Measurements from ENCODE around the gene WSCD1.
A peak's percentile ranks its signal among the peaks of the same experiment; 100 is the strongest.

WSCD1 gene

GRCh38 chr17:6108382-6108781, 38.2 kb downstream of the WSCD1 start:
- Histone ChIP-seq H3K36me3 (replicated peaks in 1 of 2; ENCODE audit: control insufficient read depth in 2 of 2, insufficient read depth in 2 of 2, low read length in 2 of 2) (peaks cover 8 to 93% of the 10 kb centered on the region in 2 donors), H3K27ac (replicated peaks; ENCODE audit: low read length) (no peak overlapping the region), H3K4me3 (ENCODE audit: low read length in 2 of 2) (no peak overlapping the region), H3K9ac (ENCODE audit: low read depth, low read length, poor library complexity) (no peak overlapping the region), H2AFZ (ENCODE audit: low read length) (no peak overlapping the region), H3K4me2 (ENCODE audit: insufficient read depth, low read length, poor library complexity, severe bottlenecking) (no peak overlapping the region), H3K14ac (ENCODE audit: low read length) (no peak overlapping the region), H2BK5ac (ENCODE audit: low read length) (no peak overlapping the region), H3K18ac (ENCODE audit: low read length) (no peak overlapping the region), H3K9me3 (replicated peaks in 1 of 2; ENCODE audit: control insufficient read depth in 2 of 2, insufficient read depth in 1 of 2, low read depth in 1 of 2, low read length in 2 of 2) (peaks cover 0 to 3% of the 10 kb centered on the region in 2 donors), H2BK15ac (ENCODE audit: low read length) (no peak overlapping the region), H2BK120ac (ENCODE audit: low read depth, low read length) (no peak overlapping the region), H3K4ac (ENCODE audit: low read length) (no peak overlapping the region), H3K4me1 (ENCODE audit: control insufficient read depth in 2 of 2, insufficient read depth in 1 of 2, low read depth in 1 of 2, low read length in 2 of 2) (no peaks in the 10 kb centered on the region), H2BK12ac (ENCODE audit: low read length) (no peak overlapping the region), H4K8ac (ENCODE audit: low read depth, low read length) (no peak overlapping the region), H2AK5ac (ENCODE audit: low read depth, low read length) (no peak overlapping the region), H3K79me1 (ENCODE audit: low read depth, low read length) (no peaks in the 10 kb centered on the region), H4K91ac (ENCODE audit: low read depth, low read length, poor library complexity) (no peak overlapping the region), H3K23ac (ENCODE audit: low read depth, low read length, poor library complexity) (no peak overlapping the region), H3K27me3 (ENCODE audit: control insufficient read depth in 3 of 3, insufficient read depth in 3 of 3, low read depth in 1 of 3, low read length in 3 of 3) (no peaks in the 10 kb centered on the region)
- no CpG with 5 or more reads among the region's 5 CpGs for WGBS, 2 donors (ENCODE audit: extremely low coverage in 2 of 2, insufficient read length in 2 of 2, insufficient replicate concordance in 1 of 2)
- DNase-seq (ENCODE audit: low spot score), result no peak

GRCh38 chr17:6108987-6109386, 38.8 kb downstream of the WSCD1 start:
- Histone ChIP-seq H3K27ac (replicated peaks; ENCODE audit: low read length) (no peak overlapping the region), H2BK15ac (ENCODE audit: low read length) (no peak overlapping the region), H3K9me3 (replicated peaks in 1 of 2; ENCODE audit: control insufficient read depth in 2 of 2, insufficient read depth in 1 of 2, low read depth in 1 of 2, low read length in 2 of 2) (peaks cover 0 to 3% of the 10 kb centered on the region in 2 donors), H4K91ac (ENCODE audit: low read depth, low read length, poor library complexity) (no peak overlapping the region), H3K23ac (ENCODE audit: low read depth, low read length, poor library complexity) (no peak overlapping the region), H2AK5ac (ENCODE audit: low read depth, low read length) (no peak overlapping the region), H3K4ac (ENCODE audit: low read length) (no peak overlapping the region), H3K4me3 (ENCODE audit: low read length in 2 of 2) (no peak overlapping the region), H2BK120ac (ENCODE audit: low read depth, low read length) (no peak overlapping the region), H3K27me3 (ENCODE audit: control insufficient read depth in 3 of 3, insufficient read depth in 3 of 3, low read depth in 1 of 3, low read length in 3 of 3) (no peaks in the 10 kb centered on the region), H2BK5ac (ENCODE audit: low read length) (no peak overlapping the region), H3K36me3 (replicated peaks in 1 of 2; ENCODE audit: control insufficient read depth in 2 of 2, insufficient read depth in 2 of 2, low read length in 2 of 2) (peaks cover 8 to 93% of the 10 kb centered on the region in 2 donors), H3K9ac (ENCODE audit: low read depth, low read length, poor library complexity) (no peak overlapping the region), H3K4me2 (ENCODE audit: insufficient read depth, low read length, poor library complexity, severe bottlenecking) (no peak overlapping the region), H2BK12ac (ENCODE audit: low read length) (no peak overlapping the region), H3K18ac (ENCODE audit: low read length) (no peak overlapping the region), H3K4me1 (ENCODE audit: control insufficient read depth in 2 of 2, insufficient read depth in 1 of 2, low read depth in 1 of 2, low read length in 2 of 2) (no peaks in the 10 kb centered on the region), H4K8ac (ENCODE audit: low read depth, low read length) (no peak overlapping the region), H3K79me1 (ENCODE audit: low read depth, low read length) (no peaks in the 10 kb centered on the region), H2AFZ (ENCODE audit: low read length) (no peak overlapping the region), H3K14ac (ENCODE audit: low read length) (no peak overlapping the region)
- no CpG with 5 or more reads among the region's 5 CpGs for WGBS, 2 donors (ENCODE audit: extremely low coverage in 2 of 2, insufficient read length in 2 of 2, insufficient replicate concordance in 1 of 2)
- DNase-seq (ENCODE audit: low spot score), result no peak

- Histone ChIP-seq H2AK5ac (ENCODE audit: low read depth, low read length) (no peak overlapping the region), H3K4me1 (ENCODE audit: control insufficient read depth in 2 of 2, insufficient read depth in 1 of 2, low read depth in 1 of 2, low read length in 2 of 2) (no peaks in the 10 kb centered on the region), H3K27ac (replicated peaks; ENCODE audit: low read length) (no peak overlapping the region), H3K9me3 (replicated peaks in 1 of 2; ENCODE audit: control insufficient read depth in 2 of 2, insufficient read depth in 1 of 2, low read depth in 1 of 2, low read length in 2 of 2) (peaks cover 0 to 3% of the 10 kb centered on the region in 2 donors), H3K9ac (ENCODE audit: low read depth, low read length, poor library complexity) (no peak overlapping the region), H3K4ac (ENCODE audit: low read length) (no peak overlapping the region), H3K18ac (ENCODE audit: low read length) (no peak overlapping the region), H3K4me3 (ENCODE audit: low read length in 2 of 2) (peak overlapping the region in 1 of 2 donors; percentile 49), H4K91ac (ENCODE audit: low read depth, low read length, poor library complexity) (no peak overlapping the region), H3K4me2 (ENCODE audit: insufficient read depth, low read length, poor library complexity, severe bottlenecking) (no peak overlapping the region), H2AFZ (ENCODE audit: low read length) (no peak overlapping the region), H2BK12ac (ENCODE audit: low read length) (no peak overlapping the region), H3K14ac (ENCODE audit: low read length) (no peak overlapping the region), H2BK5ac (ENCODE audit: low read length) (no peak overlapping the region), H4K8ac (ENCODE audit: low read depth, low read length) (no peak overlapping the region), H3K36me3 (replicated peaks in 1 of 2; ENCODE audit: control insufficient read depth in 2 of 2, insufficient read depth in 2 of 2, low read length in 2 of 2) (peaks cover 8 to 91% of the 10 kb centered on the region in 2 donors), H3K27me3 (ENCODE audit: control insufficient read depth in 3 of 3, insufficient read depth in 3 of 3, low read depth in 1 of 3, low read length in 3 of 3) (no peaks in the 10 kb centered on the region), H3K79me1 (ENCODE audit: low read depth, low read length) (no peaks in the 10 kb centered on the region), H2BK120ac (ENCODE audit: low read depth, low read length) (no peak overlapping the region), H3K23ac (ENCODE audit: low read depth, low read length, poor library complexity) (no peak overlapping the region), H2BK15ac (ENCODE audit: low read length) (no peak overlapping the region)
- no CpG with 5 or more reads among the region's 4 CpGs for WGBS, 2 donors (ENCODE audit: extremely low coverage in 2 of 2, insufficient read length in 2 of 2, insufficient replicate concordance in 1 of 2)
- no peak for DNase-seq (ENCODE audit: low spot score)
Measured at GRCh38 chr17:6109536-6109935, 39.4 kb downstream of the WSCD1 start.

GRCh38 chr17:6110088-6110487, 39.9 kb downstream of the WSCD1 start:
- Histone ChIP-seq H3K18ac (ENCODE audit: low read length) (no peak overlapping the region), H3K4me3 (ENCODE audit: low read length in 2 of 2) (no peak overlapping the region), H3K27ac (replicated peaks; ENCODE audit: low read length) (no peak overlapping the region), H2BK12ac (ENCODE audit: low read length) (no peak overlapping the region), H3K9ac (ENCODE audit: low read depth, low read length, poor library complexity) (no peak overlapping the region), H3K4me2 (ENCODE audit: insufficient read depth, low read length, poor library complexity, severe bottlenecking) (no peak overlapping the region), H3K9me3 (replicated peaks in 1 of 2; ENCODE audit: control insufficient read depth in 2 of 2, insufficient read depth in 1 of 2, low read depth in 1 of 2, low read length in 2 of 2) (peaks cover 0 to 3% of the 10 kb centered on the region in 2 donors), H2BK120ac (ENCODE audit: low read depth, low read length) (no peak overlapping the region), H2AFZ (ENCODE audit: low read length) (no peak overlapping the region), H2AK5ac (ENCODE audit: low read depth, low read length) (no peak overlapping the region), H3K27me3 (ENCODE audit: control insufficient read depth in 3 of 3, insufficient read depth in 3 of 3, low read depth in 1 of 3, low read length in 3 of 3) (no peaks in the 10 kb centered on the region), H4K91ac (ENCODE audit: low read depth, low read length, poor library complexity) (no peak overlapping the region), H2BK5ac (ENCODE audit: low read length) (no peak overlapping the region), H3K79me1 (ENCODE audit: low read depth, low read length) (no peaks in the 10 kb centered on the region), H3K14ac (ENCODE audit: low read length) (no peak overlapping the region), H3K36me3 (replicated peaks in 1 of 2; ENCODE audit: control insufficient read depth in 2 of 2, insufficient read depth in 2 of 2, low read length in 2 of 2) (peaks cover 8 to 86% of the 10 kb centered on the region in 2 donors), H3K23ac (ENCODE audit: low read depth, low read length, poor library complexity) (no peak overlapping the region), H4K8ac (ENCODE audit: low read depth, low read length) (no peak overlapping the region), H3K4me1 (ENCODE audit: control insufficient read depth in 2 of 2, insufficient read depth in 1 of 2, low read depth in 1 of 2, low read length in 2 of 2) (no peaks in the 10 kb centered on the region), H3K4ac (ENCODE audit: low read length) (no peak overlapping the region), H2BK15ac (ENCODE audit: low read length) (no peak overlapping the region)
- no CpG with 5 or more reads among the region's 4 CpGs for WGBS, 2 donors (ENCODE audit: extremely low coverage in 2 of 2, insufficient read length in 2 of 2, insufficient replicate concordance in 1 of 2)
- no peak for DNase-seq (ENCODE audit: low spot score)

Measured in neuronal stem cell (in vitro differentiated cells).